Heart left ventricle (tissue), 13 donors: Measurements from ENCODE around the gene ERLIN1.

Experiments used
- CTCF ChIP-seq, 12 donors: fragments of 200-600 bp; sonication (generic) in 4 of 12; IDR thresholded peaks; one replicate each; pipeline versions ENCODE4 v1.5.0 to v1.8.0; 2018 to 2022; ENCODE audit warnings: antibody characterized with exemption in 12 of 12, mild to moderate bottlenecking in 5 of 12
- POLR2A ChIP-seq, 2 donors: fragments of 450-650 bp; IDR thresholded peaks; one replicate each; pipeline ENCODE4 v1.6.1; 2017; ENCODE audit warnings: antibody characterized with exemption in 2 of 2, mild to moderate bottlenecking in 2 of 2, moderate library complexity in 2 of 2
- donor health status: ischemic (EF 13 %, LVEDD 7.1; RV severe dilation, severe dysfunction).
- donor health status: DM: no; HTN: yes; CAD: no.
- donor health status: DM: no; HTN: no; CAD: no.
- donor health status: ischemic (EF 25% LVEDD 6.9; RV normal size, moderate dysfunction).
- donor health status: ischemic (EF 25% LVEDD 5.7; RV mildly dilated, moderate dysfunction).
- donor health status: ischemic (EF 35%, LVEDD 5.7; RV mildly dilated, moderate dysfunction).
- donor health status: nonischemic (EF 11% LVEDD 7.7; RV severe dilation, severe dysfunction).
- donor health status: DM: yes; HTN: yes; CAD: no.
- donor health status: PGD.
- donor health status: ischemic (EF 29% LVEDD 5.4; RV normal size, mild dysfunction).
- donor health status: nonischemic (EF 23%, LVEDD 6.1; RV moderate dilation, normal function).

GRCh38 chr10:100140070-100140469, 45.8 kb downstream of the ERLIN1 start:
- TF ChIP-seq POLR2A (IDR thresholded peaks at IDR 0.05): no peak
- TF ChIP-seq CTCF (IDR thresholded peaks at IDR 0.05): no peak
